Astrocyte (in vitro differentiated cells and primary cell): Measurements from ENCODE around the gene SPATA16. TPM values are rescaled to one million over a fixed set of nuclear protein-coding genes. Genes with fewer than 3 reads are reported as not detected.
A peak's percentile ranks its signal among the peaks of the same experiment; 100 is the strongest.

Source experiments
- DNase-seq: peaks from one replicate; pipeline ENCODE4 v3.0.0-alpha.2; 2010; ENCODE audit warnings: low read depth
- FAIRE-seq: peaks from 2 replicates; lab custom pipeline; 2011; peaks lifted over from hg19 to GRCh38; lab: Jason Lieb, UNC
- H2AFZ ChIP-seq: 2 replicates; pipeline ENCODE4 v1.6.0; 2012; ENCODE audit warnings: low read depth, low read length, inconsistent platforms
- H3K27ac ChIP-seq: 2 replicates; pipeline ENCODE4 v1.5.1; 2011; ENCODE audit warnings: low read depth, low read length, inconsistent platforms
- H3K27me3 ChIP-seq: 2 replicates; pipeline ENCODE4 v1.6.0; 2011; ENCODE audit warnings: low read length, inconsistent platforms; ENCODE audit not compliant: insufficient read depth
- H3K36me3 ChIP-seq: 2 replicates; pipeline ENCODE4 v1.5.1; 2011; ENCODE audit warnings: low read length, inconsistent platforms; ENCODE audit not compliant: insufficient read depth
- H3K4me1 ChIP-seq: 2 replicates; pipeline ENCODE4 v1.5.1; 2011; ENCODE audit warnings: low read length, inconsistent platforms; ENCODE audit not compliant: insufficient read depth
- H3K4me2 ChIP-seq: 2 replicates; pipeline ENCODE4 v1.6.0; 2012; ENCODE audit warnings: low read length, inconsistent platforms
- H3K4me3 ChIP-seq: 2 replicates; pipeline ENCODE4 v1.5.1; 2011; ENCODE audit warnings: low read depth, mild to moderate bottlenecking, low read length, inconsistent platforms; ENCODE audit not compliant: insufficient read depth
- H3K79me2 ChIP-seq: 2 replicates; pipeline ENCODE4 v1.6.0; 2012; ENCODE audit warnings: mild to moderate bottlenecking, low read length, inconsistent platforms; ENCODE audit not compliant: insufficient read depth
- H3K9ac ChIP-seq: 2 replicates; pipeline ENCODE4 v1.6.0; 2012; ENCODE audit warnings: mild to moderate bottlenecking, low read length, inconsistent platforms
- H3K9me3 ChIP-seq: 2 replicates; pipeline ENCODE4 v1.5.1; 2012; ENCODE audit warnings: low read depth, mild to moderate bottlenecking, low read length, inconsistent platforms; ENCODE audit not compliant: insufficient read depth
- H4K20me1 ChIP-seq: 2 replicates; pipeline ENCODE4 v1.6.0; 2012; ENCODE audit warnings: low read length, inconsistent platforms; ENCODE audit not compliant: insufficient read depth
- H3K27ac Mint-ChIP-seq: one replicate; pipeline ENCODE4 v1.8.0; 2021; ENCODE audit warnings: mild to moderate bottlenecking, mixed read lengths; ENCODE audit not compliant: unreplicated experiment
- H3K27me3 Mint-ChIP-seq: one replicate; pipeline ENCODE4 v1.8.0; 2021; ENCODE audit warnings: low read depth, mixed read lengths; ENCODE audit not compliant: unreplicated experiment
- H3K36me3 Mint-ChIP-seq: one replicate; pipeline ENCODE4 v1.8.0; 2021; ENCODE audit warnings: low read depth, mixed read lengths; ENCODE audit not compliant: unreplicated experiment
- H3K4me1 Mint-ChIP-seq: one replicate; pipeline ENCODE4 v1.8.0; 2021; ENCODE audit warnings: low read depth, mixed read lengths; ENCODE audit not compliant: unreplicated experiment
- H3K4me3 Mint-ChIP-seq: one replicate; pipeline ENCODE4 v1.8.0; 2021; ENCODE audit warnings: mild to moderate bottlenecking, moderate library complexity, mixed read lengths; ENCODE audit not compliant: unreplicated experiment
- H3K9me3 Mint-ChIP-seq: one replicate; pipeline ENCODE4 v1.8.0; 2021; ENCODE audit warnings: mild to moderate bottlenecking, mixed read lengths; ENCODE audit not compliant: unreplicated experiment
- EZH2 ChIP-seq: IDR thresholded peaks from 2 replicates; pipeline ENCODE4 v1.6.1; 2012; ENCODE audit warnings: mild to moderate bottlenecking, low read length, inconsistent platforms; ENCODE audit not compliant: insufficient read depth
- total RNA-seq: library from RNA; stranded (reverse); gene quantifications from 2 replicates; pipeline ENCODE4 v1.2.1, GENCODE V29; 2021
- TF ChIP-seq, protein P1 (sequence below): IDR thresholded peaks from 2 replicates; pipeline ENCODE4 v1.5.1; 2011; ENCODE audit warnings: low read depth, mild to moderate bottlenecking, inconsistent platforms, low read length, moderate library complexity; ENCODE audit not compliant: insufficient read depth

The SPATA16 gene
- total RNA-seq, 1 donor from 2014 or later = not detected

- H3K4me1 Mint-ChIP-seq = peaks cover 11% of the 10 kb centered on the region
- FAIRE-seq = no peak
- H3K36me3 Mint-ChIP-seq = no peaks in the 10 kb centered on the region
- Histone ChIP-seq H3K79me2 (no peaks in the 10 kb centered on the region), H3K27me3 (no peaks in the 10 kb centered on the region), H3K4me3 (no peak overlapping the region), H3K9ac (no peak overlapping the region), H2AFZ (no peak overlapping the region), H4K20me1 (no peaks in the 10 kb centered on the region), H3K27ac (no peak overlapping the region), H3K4me1 (peaks cover 9% of the 10 kb centered on the region), H3K4me2 (peak overlapping the region; percentile 35), H3K36me3 (no peaks in the 10 kb centered on the region), H3K9me3 (no peaks in the 10 kb centered on the region)
- no peak overlapping the region for H3K4me3 Mint-ChIP-seq
- no peak overlapping the region for H3K27ac Mint-ChIP-seq
- H3K27me3 Mint-ChIP-seq = no peaks in the 10 kb centered on the region
- DNase-seq = peak; percentile 71
- no peaks in the 10 kb centered on the region for H3K9me3 Mint-ChIP-seq
- TF ChIP-seq EZH2 = no peak
- TF ChIP-seq, protein P1, sequence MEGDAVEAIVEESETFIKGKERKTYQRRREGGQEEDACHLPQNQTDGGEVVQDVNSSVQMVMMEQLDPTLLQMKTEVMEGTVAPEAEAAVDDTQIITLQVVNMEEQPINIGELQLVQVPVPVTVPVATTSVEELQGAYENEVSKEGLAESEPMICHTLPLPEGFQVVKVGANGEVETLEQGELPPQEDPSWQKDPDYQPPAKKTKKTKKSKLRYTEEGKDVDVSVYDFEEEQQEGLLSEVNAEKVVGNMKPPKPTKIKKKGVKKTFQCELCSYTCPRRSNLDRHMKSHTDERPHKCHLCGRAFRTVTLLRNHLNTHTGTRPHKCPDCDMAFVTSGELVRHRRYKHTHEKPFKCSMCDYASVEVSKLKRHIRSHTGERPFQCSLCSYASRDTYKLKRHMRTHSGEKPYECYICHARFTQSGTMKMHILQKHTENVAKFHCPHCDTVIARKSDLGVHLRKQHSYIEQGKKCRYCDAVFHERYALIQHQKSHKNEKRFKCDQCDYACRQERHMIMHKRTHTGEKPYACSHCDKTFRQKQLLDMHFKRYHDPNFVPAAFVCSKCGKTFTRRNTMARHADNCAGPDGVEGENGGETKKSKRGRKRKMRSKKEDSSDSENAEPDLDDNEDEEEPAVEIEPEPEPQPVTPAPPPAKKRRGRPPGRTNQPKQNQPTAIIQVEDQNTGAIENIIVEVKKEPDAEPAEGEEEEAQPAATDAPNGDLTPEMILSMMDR = no peak
Measured at GRCh38 chr3:172918165-172918564, 222.9 kb downstream of the SPATA16 start.

GRCh38 chr3:172915911-172916514 is 225.0 kb downstream of the SPATA16 start:
- no peak for TF ChIP-seq EZH2
- TF ChIP-seq, protein P1 = no peak
- no peaks in the 10 kb centered on the region for H3K27me3 ChIP-seq
- H3K9me3 ChIP-seq = no peaks in the 10 kb centered on the region
- no peak overlapping the region for H3K4me3 ChIP-seq
- no peak overlapping the region for H3K9ac ChIP-seq
- Mint-ChIP-seq H3K4me3 (no peak overlapping the region), H3K27ac (no peak overlapping the region), H3K27me3 (peaks cover 1% of the 10 kb centered on the region), H3K36me3 (no peaks in the 10 kb centered on the region), H3K4me1 (peaks cover 11% of the 10 kb centered on the region), H3K9me3 (no peaks in the 10 kb centered on the region)
- FAIRE-seq = no peak
- H4K20me1 ChIP-seq = no peaks in the 10 kb centered on the region
- no peak for DNase-seq
- no peak overlapping the region for H2AFZ ChIP-seq
- no peak overlapping the region for H3K27ac ChIP-seq
- H3K79me2 ChIP-seq = no peaks in the 10 kb centered on the region
- H3K36me3 ChIP-seq = no peaks in the 10 kb centered on the region
- peaks cover 9% of the 10 kb centered on the region for H3K4me1 ChIP-seq
- no peak overlapping the region for H3K4me2 ChIP-seq

DNA sequence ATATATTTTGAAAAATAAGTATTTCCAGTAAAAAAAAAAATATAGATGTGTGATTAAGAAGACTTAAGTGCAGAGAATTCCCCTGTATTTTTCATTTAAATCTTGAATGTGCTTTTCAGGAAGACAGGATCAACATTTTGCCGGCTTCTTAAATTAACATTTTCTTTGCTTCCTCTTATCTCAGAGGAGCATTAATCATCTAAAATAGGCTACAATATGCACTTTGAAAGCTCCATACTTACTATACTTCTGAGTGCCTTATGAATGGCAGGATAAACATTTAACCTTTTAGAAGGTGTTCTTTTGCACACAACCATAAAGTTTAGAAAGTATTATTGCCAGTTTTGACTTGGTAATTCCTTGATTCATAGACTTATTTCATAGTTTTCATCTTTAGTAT is 226.2 kb downstream of the SPATA16 start:
- peaks cover 1% of the 10 kb centered on the region for H3K27me3 Mint-ChIP-seq

More for the DNA sequence above, 226.2 kb downstream of the SPATA16 start:
- no peaks in the 10 kb centered on the region for H3K79me2 ChIP-seq
- no peaks in the 10 kb centered on the region for H4K20me1 ChIP-seq
- no peak overlapping the region for H2AFZ ChIP-seq
- H3K4me1 Mint-ChIP-seq = peaks cover 11% of the 10 kb centered on the region
- DNase-seq = no peak
- no peaks in the 10 kb centered on the region for H3K36me3 ChIP-seq
- no peak overlapping the region for H3K4me3 ChIP-seq
- no peaks in the 10 kb centered on the region for H3K27me3 ChIP-seq
- no peaks in the 10 kb centered on the region for H3K9me3 ChIP-seq
- H3K27ac ChIP-seq = no peak overlapping the region
- H3K4me2 ChIP-seq = no peak overlapping the region
- FAIRE-seq = no peak
- H3K9me3 Mint-ChIP-seq = no peaks in the 10 kb centered on the region
- no peak overlapping the region for H3K4me3 Mint-ChIP-seq
- TF ChIP-seq, protein P1 = no peak
- TF ChIP-seq EZH2 = no peak
- H3K27ac Mint-ChIP-seq = no peak overlapping the region
- H3K9ac ChIP-seq = no peak overlapping the region
- H3K36me3 Mint-ChIP-seq = no peaks in the 10 kb centered on the region
- peaks cover 9% of the 10 kb centered on the region for H3K4me1 ChIP-seq
